ENCODE results near the gene FTSJ3. TPM values are rescaled to one million over a fixed set of nuclear protein-coding genes. Genes with fewer than 3 reads are reported as not detected.
A peak's percentile ranks its signal among the peaks of the same experiment; 100 is the strongest.

FTSJ3 gene
- polyA plus RNA-seq, 1 of the 3 experiments (the other 2 are of a cell fraction): 148 TPM

- Histone ChIP-seq H3K79me2 (ENCODE audit: insufficient read depth) (peaks cover 46% of the 10 kb centered on the region), H3K27ac (ENCODE audit: low read depth in 2 of 2, low read length in 1 of 2) (no peak overlapping the region), H4K20me1 (ENCODE audit: insufficient read depth) (peaks cover 24% of the 10 kb centered on the region), H3K27me3 (ENCODE audit: insufficient read depth) (no peaks in the 10 kb centered on the region), H3K4me2 (no peak overlapping the region), H3K9ac (no peak overlapping the region), H3K9me2 (no peaks in the 10 kb centered on the region), H3K9me3 (no peaks in the 10 kb centered on the region), H3F3A (replicated peaks; ENCODE audit: insufficient read depth) (peaks cover 30% of the 10 kb centered on the region), H2AFZ (ENCODE audit: low read depth) (no peak overlapping the region), H3K4me1 (ENCODE audit: control insufficient read depth in 1 of 2, insufficient read depth in 2 of 2, low read depth in 1 of 2, low read length in 1 of 2) (peaks cover 3 to 29% of the 10 kb centered on the region in 2 experiments; a peak in 2 of 4 replicates), H3K36me3 (replicated peaks in 1 of 2; ENCODE audit: control insufficient read depth in 1 of 2, insufficient read depth in 2 of 2, low read length in 1 of 2) (peaks cover 72 to 84% of the 10 kb centered on the region in 2 experiments), H3K4me3 (ENCODE audit: low read depth in 2 of 2, low read length in 1 of 2) (no peak overlapping the region)
- ChIA-PET POLR2A (interaction anchor here (0.6 to 9.1 kb wide), 3 partner anchors 8 to 60 kb away, joined by 3 to 108 read pairs (median 4); partner anchors contain the start of genes CCDC47, DDX42 and SMARCD2), CTCF (interaction anchor here (0.8 to 3.1 kb wide), 17 partner anchors 8 to 407 kb away, joined by 3 to 27 read pairs (median 5); partner anchors contain the start of gene PSMC5)
- TF ChIP-seq TAF1 (IDR thresholded peaks at IDR 0.05; ENCODE audit: borderline replicate concordance, low read depth, low read length): no peak
- TF ChIP-seq SMC3 (IDR thresholded peaks at IDR 0.05; ENCODE audit: low read depth, low read length): no peak
- TF ChIP-seq FOSL2 (IDR thresholded peaks at IDR 0.05; ENCODE audit: borderline replicate concordance, low read depth): no peak
- no peak for TF ChIP-seq EP300 (IDR thresholded peaks at IDR 0.05; ENCODE audit: borderline replicate concordance in 1 of 2, low read depth in 1 of 2, low read length in 1 of 2)
- no peak for TF ChIP-seq RXRA (IDR thresholded peaks at IDR 0.05; ENCODE audit: borderline replicate concordance, low read depth)
- no peak for TF ChIP-seq CHD2 (IDR thresholded peaks at IDR 0.05; ENCODE audit: low read length, partially characterized antibody)
- 95% methylated on average over 14 of the region's 14 CpGs for WGBS (ENCODE audit: low lambda C conversion rate)
- no peak for DNase-seq
Observed at GRCh38 chr17:63833026-63833740, 5.7 kb upstream of the FTSJ3 start.

- Histone ChIP-seq H3K9me2 (no peaks in the 10 kb centered on the region), H3K4me3 (ENCODE audit: low read depth in 2 of 2, low read length in 1 of 2) (no peak overlapping the region), H3K36me3 (replicated peaks in 1 of 2; ENCODE audit: control insufficient read depth in 1 of 2, insufficient read depth in 2 of 2, low read length in 1 of 2) (peaks cover 72 to 84% of the 10 kb centered on the region in 2 experiments), H2AFZ (ENCODE audit: low read depth) (no peak overlapping the region), H3K9me3 (no peaks in the 10 kb centered on the region), H3K27me3 (ENCODE audit: insufficient read depth) (no peaks in the 10 kb centered on the region), H3K4me2 (no peak overlapping the region), H3F3A (replicated peaks; ENCODE audit: insufficient read depth) (peaks cover 30% of the 10 kb centered on the region), H3K9ac (no peak overlapping the region), H3K4me1 (ENCODE audit: control insufficient read depth in 1 of 2, insufficient read depth in 2 of 2, low read depth in 1 of 2, low read length in 1 of 2) (peaks cover 3 to 26% of the 10 kb centered on the region in 2 experiments; a peak in 2 of 4 replicates), H3K79me2 (ENCODE audit: insufficient read depth) (peaks cover 47% of the 10 kb centered on the region), H3K27ac (ENCODE audit: low read depth in 2 of 2, low read length in 1 of 2) (no peak overlapping the region), H4K20me1 (ENCODE audit: insufficient read depth) (peaks cover 17% of the 10 kb centered on the region)
- WGBS (ENCODE audit: low lambda C conversion rate): 77% methylated on average over 2 of the region's 2 CpGs
- TF ChIP-seq YY1 (IDR thresholded peaks at IDR 0.05; ENCODE audit: low read depth) (no peak), CHD2 (IDR thresholded peaks at IDR 0.05; ENCODE audit: low read length, partially characterized antibody) (no peak), POLR2AphosphoS5 (IDR thresholded peaks at IDR 0.05; ENCODE audit: low read depth, low read length) (peak; percentile 14)
- ChIA-PET CTCF (interaction anchor here (0.8 to 7.4 kb wide), 9 partner anchors 7 to 406 kb away, joined by 3 to 96 read pairs (median 3); partner anchors contain the start of genes PSMC5 and SMARCD2), POLR2A (interaction anchor here (1.1 to 9.1 kb wide), 3 partner anchors 9 to 138 kb away, joined by 3 to 108 read pairs (median 4); partner anchors contain the start of genes CCDC47, DDX42 and SMARCD2)
- no peak for DNase-seq
Observed at GRCh38 chr17:63832455-63832854, 5.0 kb upstream of the FTSJ3 start.

- Histone ChIP-seq H2AFZ (ENCODE audit: low read depth) (no peak overlapping the region), H3K79me2 (ENCODE audit: insufficient read depth) (peaks cover 44% of the 10 kb centered on the region), H3K9me3 (no peaks in the 10 kb centered on the region), H3K4me2 (no peak overlapping the region), H3K4me3 (ENCODE audit: low read depth in 2 of 2, low read length in 1 of 2) (no peak overlapping the region), H3K9me2 (no peaks in the 10 kb centered on the region), H3F3A (replicated peaks; ENCODE audit: insufficient read depth) (peaks cover 30% of the 10 kb centered on the region), H4K20me1 (ENCODE audit: insufficient read depth) (peaks cover 12% of the 10 kb centered on the region), H3K27ac (ENCODE audit: low read depth in 2 of 2, low read length in 1 of 2) (no peak overlapping the region), H3K4me1 (ENCODE audit: control insufficient read depth in 1 of 2, insufficient read depth in 2 of 2, low read depth in 1 of 2, low read length in 1 of 2) (peaks cover 3 to 26% of the 10 kb centered on the region in 2 experiments; a peak in 2 of 4 replicates), H3K36me3 (replicated peaks in 1 of 2; ENCODE audit: control insufficient read depth in 1 of 2, insufficient read depth in 2 of 2, low read length in 1 of 2) (peaks cover 72 to 80% of the 10 kb centered on the region in 2 experiments), H3K27me3 (ENCODE audit: insufficient read depth) (no peaks in the 10 kb centered on the region), H3K9ac (no peak overlapping the region)
- ChIA-PET POLR2A (interaction anchor here (1.1 to 9.1 kb wide), 2 partner anchors 9 to 138 kb away, joined by 3 to 108 read pairs; partner anchors contain the start of gene SMARCD2), CTCF (interaction anchor here (0.5 to 7.4 kb wide), 5 partner anchors 8 to 198 kb away, joined by 3 to 96 read pairs (median 3); partner anchors contain the start of gene SMARCD2)
- 99% methylated on average over 5 of the region's 5 CpGs for WGBS (ENCODE audit: low lambda C conversion rate)
- TF ChIP-seq, protein P1, sequence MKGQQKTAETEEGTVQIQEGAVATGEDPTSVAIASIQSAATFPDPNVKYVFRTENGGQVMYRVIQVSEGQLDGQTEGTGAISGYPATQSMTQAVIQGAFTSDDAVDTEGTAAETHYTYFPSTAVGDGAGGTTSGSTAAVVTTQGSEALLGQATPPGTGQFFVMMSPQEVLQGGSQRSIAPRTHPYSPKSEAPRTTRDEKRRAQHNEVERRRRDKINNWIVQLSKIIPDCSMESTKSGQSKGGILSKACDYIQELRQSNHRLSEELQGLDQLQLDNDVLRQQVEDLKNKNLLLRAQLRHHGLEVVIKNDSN (IDR thresholded peaks at IDR 0.05; ENCODE audit: borderline replicate concordance, low read depth): no peak
- no peak for TF ChIP-seq FOXJ3 (CRISPR knock-in tag; IDR thresholded peaks at IDR 0.05)
- no peak for TF ChIP-seq SIN3A (IDR thresholded peaks at IDR 0.05; ENCODE audit: borderline replicate concordance, low read depth, low read length)
- TF ChIP-seq, protein P2, sequence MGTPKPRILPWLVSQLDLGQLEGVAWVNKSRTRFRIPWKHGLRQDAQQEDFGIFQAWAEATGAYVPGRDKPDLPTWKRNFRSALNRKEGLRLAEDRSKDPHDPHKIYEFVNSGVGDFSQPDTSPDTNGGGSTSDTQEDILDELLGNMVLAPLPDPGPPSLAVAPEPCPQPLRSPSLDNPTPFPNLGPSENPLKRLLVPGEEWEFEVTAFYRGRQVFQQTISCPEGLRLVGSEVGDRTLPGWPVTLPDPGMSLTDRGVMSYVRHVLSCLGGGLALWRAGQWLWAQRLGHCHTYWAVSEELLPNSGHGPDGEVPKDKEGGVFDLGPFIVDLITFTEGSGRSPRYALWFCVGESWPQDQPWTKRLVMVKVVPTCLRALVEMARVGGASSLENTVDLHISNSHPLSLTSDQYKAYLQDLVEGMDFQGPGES (IDR thresholded peaks at IDR 0.05; ENCODE audit: low read depth, low read length): no peak
- TF ChIP-seq, protein P3, sequence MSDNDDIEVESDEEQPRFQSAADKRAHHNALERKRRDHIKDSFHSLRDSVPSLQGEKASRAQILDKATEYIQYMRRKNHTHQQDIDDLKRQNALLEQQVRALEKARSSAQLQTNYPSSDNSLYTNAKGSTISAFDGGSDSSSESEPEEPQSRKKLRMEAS (IDR thresholded peaks at IDR 0.05; ENCODE audit: low read depth): no peak
- no peak for TF ChIP-seq GABPA (IDR thresholded peaks at IDR 0.05; ENCODE audit: low read depth)
- TF ChIP-seq JUND (IDR thresholded peaks at IDR 0.05): no peak
- no peak for TF ChIP-seq MXI1 (IDR thresholded peaks at IDR 0.05; ENCODE audit: low read depth, low read length)
- no peak for DNase-seq
Observed at GRCh38 chr17:63832014-63832413, 4.6 kb upstream of the FTSJ3 start.
